ENCODE measurements around the gene PIAS1.

The PIAS1 gene

GRCh38 chr15:68052431-68052830 lies 1.7 kb upstream of the PIAS1 start:
- no peaks in the 10 kb centered on the region for H3K27me3 ChIP-seq (ENCODE audit: insufficient read depth, poor library complexity, severe bottlenecking)
- H3K27ac ChIP-seq (replicated peaks), result no peak overlapping the region
- TF ChIP-seq SPI1 (IDR thresholded peaks at IDR 0.05; ENCODE audit: borderline replicate concordance, low read depth) (no peak), POLR2AphosphoS5 (IDR thresholded peaks at IDR 0.05; ENCODE audit: low read depth) (no peak), REST (IDR thresholded peaks at IDR 0.05; ENCODE audit: insufficient replicate concordance, low read depth) (no peak), CTCF (IDR thresholded peaks at IDR 0.05; ENCODE audit: insufficient read depth, low read length) (no peak), GABPA (IDR thresholded peaks at IDR 0.05; ENCODE audit: low read depth) (no peak)

GRCh38 chr15:68053001-68053400 lies 1.1 kb upstream of the PIAS1 start:
- no peak overlapping the region; the same call in 1 of the 2 replicates for H3K27ac ChIP-seq (replicated peaks)
- DNase-seq (ENCODE audit: low read depth in 1 of 2, low spot score in 1 of 2), result no peak
- TF ChIP-seq CTCF (IDR thresholded peaks at IDR 0.05; ENCODE audit: insufficient read depth, low read length) (no peak), REST (IDR thresholded peaks at IDR 0.05; ENCODE audit: insufficient replicate concordance, low read depth) (no peak), SPI1 (IDR thresholded peaks at IDR 0.05; ENCODE audit: borderline replicate concordance, low read depth) (no peak), POLR2AphosphoS5 (IDR thresholded peaks at IDR 0.05; ENCODE audit: low read depth) (no peak), GABPA (IDR thresholded peaks at IDR 0.05; ENCODE audit: low read depth) (no peak)

More at GRCh38 chr15:68052431-68052830, 1.7 kb upstream of the PIAS1 start:
- no peak for DNase-seq (ENCODE audit: low read depth in 1 of 2, low spot score in 1 of 2)
- H3K4me3 ChIP-seq (replicated peaks; ENCODE audit: insufficient read depth, low read length), result no peak overlapping the region

GRCh38 chr15:68054628-68055223 lies 611 bp downstream of the PIAS1 start:
- H3K27ac ChIP-seq (replicated peaks), result peak overlapping the region; percentile 88
- DNase-seq (ENCODE audit: low read depth in 1 of 2, low spot score in 1 of 2), result peak; percentile 69 to 78

More at GRCh38 chr15:68053001-68053400, 1.1 kb upstream of the PIAS1 start:
- no peaks in the 10 kb centered on the region for H3K27me3 ChIP-seq (ENCODE audit: insufficient read depth, poor library complexity, severe bottlenecking)
- no peak overlapping the region for H3K4me3 ChIP-seq (replicated peaks; ENCODE audit: insufficient read depth, low read length)

More at GRCh38 chr15:68054628-68055223, 611 bp downstream of the PIAS1 start:
- Histone ChIP-seq H3K4me3 (replicated peaks; ENCODE audit: insufficient read depth, low read length) (peak overlapping the region; percentile 90), H3K27me3 (ENCODE audit: insufficient read depth, poor library complexity, severe bottlenecking) (no peaks in the 10 kb centered on the region)
- TF ChIP-seq SPI1 (IDR thresholded peaks at IDR 0.05; ENCODE audit: borderline replicate concordance, low read depth) (peak; percentile 80), REST (IDR thresholded peaks at IDR 0.05; ENCODE audit: insufficient replicate concordance, low read depth) (no peak)
